Smooth muscle cell (in vitro differentiated cells): ENCODE data around the gene ZMYM5. TPM values are rescaled to one million over a fixed set of nuclear protein-coding genes. Genes with fewer than 3 reads are reported as not detected.
A peak's percentile ranks its signal among the peaks of the same experiment; 100 is the strongest.
"Not testable (repeated sequence)": the region's sequence is repeated elsewhere in the genome, so short reads cannot be mapped to it uniquely, and the experiment has no call there.

ENCODE experiments used
- DNase-seq: peaks from one replicate; lab custom pipeline; 2025; ENCODE audit not compliant: unreplicated experiment; lab: John Stamatoyannopoulos, UW
- H2AFZ ChIP-seq: fragments of 200-600 bp; sonication (generic); 2 replicates; pipeline ENCODE4 v1.6.0; 2016; ENCODE audit warnings: antibody characterized with exemption, low read depth, mild to moderate bottlenecking
- H3F3A ChIP-seq: fragments of 200-600 bp; sonication (generic); 2 replicates; pipeline ENCODE4 v1.6.0; 2017; ENCODE audit warnings: antibody characterized with exemption, low read depth
- H3K27ac ChIP-seq: fragments of 200-600 bp; sonication (generic); 2 replicates; pipeline ENCODE4 v1.5.1; 2016; ENCODE audit warnings: low read depth, mild to moderate bottlenecking
- H3K27me3 ChIP-seq: fragments of 200-600 bp; sonication (generic); 2 replicates; pipeline ENCODE4 v1.6.1; 2016; ENCODE audit warnings: low read depth, mild to moderate bottlenecking
- H3K36me3 ChIP-seq: fragments of 200-600 bp; sonication (generic); 2 replicates; pipeline ENCODE4 v1.5.1; 2016; ENCODE audit warnings: low read depth
- H3K4me1 ChIP-seq: fragments of 200-600 bp; sonication (generic); 2 replicates; pipeline ENCODE4 v1.5.1; 2016; ENCODE audit warnings: low read depth
- H3K4me2 ChIP-seq: fragments of 200-600 bp; sonication (generic); 2 replicates; pipeline ENCODE4 v1.6.0; 2016; ENCODE audit warnings: mild to moderate bottlenecking
- H3K4me3 ChIP-seq: fragments of 200-600 bp; sonication (generic); 2 replicates; pipeline ENCODE4 v1.5.1; 2016; ENCODE audit warnings: mild to moderate bottlenecking
- H3K79me2 ChIP-seq: fragments of 200-600 bp; sonication (generic); 2 replicates; pipeline ENCODE4 v1.6.0; 2016; ENCODE audit warnings: low read depth, mild to moderate bottlenecking
- H3K9ac ChIP-seq: fragments of 200-600 bp; sonication (generic); 2 replicates; pipeline ENCODE4 v1.6.0; 2016; ENCODE audit warnings: low read depth
- H3K9me3 ChIP-seq: fragments of 200-600 bp; sonication (generic); replicated peaks from 2 replicates; pipeline ENCODE4 v1.5.1; 2016; ENCODE audit warnings: low read depth
- H4K20me1 ChIP-seq: fragments of 200-600 bp; sonication (generic); 2 replicates; pipeline ENCODE4 v1.6.0; 2016; ENCODE audit warnings: low read depth
- CTCF ChIP-seq: fragments of 200-600 bp; sonication (generic); IDR thresholded peaks from 2 replicates; pipeline ENCODE4 v1.5.1; 2017; ENCODE audit warnings: borderline replicate concordance, mild to moderate bottlenecking, antibody characterized with exemption; ENCODE audit not compliant: insufficient read depth, poor library complexity, severe bottlenecking
- WGBS: methylation state at CpG from one replicate; pipeline ENCODE4 v1.1.7; 2016; ENCODE audit warnings: low lambda C conversion rate; 5-methylcytosine and 5-hydroxymethylcytosine counted together
- polyA plus RNA-seq: library from polyadenylated mRNA; unstranded; fragments of >200 nt; fragmentation: Nextera tagmentation; extraction: Ambion mirVana; gene quantifications from 2 replicates; pipeline ENCODE4 v1.2.1, GENCODE V29; 2016
- total RNA-seq: library from RNA; depleted of rRNA; stranded (reverse); fragments of >200 nt; gene quantifications from 2 replicates; pipeline ENCODE4 v1.2.3, GENCODE V29; 2014

ZMYM5 gene
- total and polyA plus RNA-seq, 2 experiments from 2014 or later, result 14.1 to 20.9 TPM

DNA sequence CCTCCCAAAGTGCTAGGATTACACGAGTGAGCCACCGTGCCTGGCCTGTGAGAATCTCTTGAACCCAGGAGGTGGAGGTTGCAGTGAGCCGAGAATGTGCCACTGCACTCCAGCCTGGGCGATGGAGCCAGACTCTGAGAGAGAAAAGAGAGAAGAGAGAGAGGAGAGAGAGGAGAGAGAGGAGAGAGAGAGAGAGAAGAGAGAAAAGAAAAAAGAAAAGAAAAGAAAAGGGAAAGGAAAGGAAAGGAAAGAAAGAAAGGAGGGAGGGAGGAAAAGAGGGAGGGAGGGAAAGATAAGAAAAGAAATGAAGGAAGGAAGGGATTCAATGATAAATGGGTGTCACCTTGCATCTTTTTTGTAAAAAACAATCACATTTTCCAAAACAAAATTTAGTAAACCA, 57.7 kb downstream of the ZMYM5 start:
- Histone ChIP-seq H3K27me3 (no peaks in the 10 kb centered on the region), H3K27ac (no peak overlapping the region), H3K79me2 (no peaks in the 10 kb centered on the region), H2AFZ (no peak overlapping the region), H3K36me3 (no peaks in the 10 kb centered on the region), H3K9me3 (no peaks in the 10 kb centered on the region), H3K4me1 (no peaks in the 10 kb centered on the region), H3F3A (no peaks in the 10 kb centered on the region), H3K4me2 (no peak overlapping the region), H4K20me1 (no peaks in the 10 kb centered on the region), H3K9ac (no peak overlapping the region), H3K4me3 (no peak overlapping the region)
- WGBS, result 90% methylated on average over 4 of the region's 4 CpGs
- no peak for TF ChIP-seq CTCF
- DNase-seq, result no peak

DNA sequence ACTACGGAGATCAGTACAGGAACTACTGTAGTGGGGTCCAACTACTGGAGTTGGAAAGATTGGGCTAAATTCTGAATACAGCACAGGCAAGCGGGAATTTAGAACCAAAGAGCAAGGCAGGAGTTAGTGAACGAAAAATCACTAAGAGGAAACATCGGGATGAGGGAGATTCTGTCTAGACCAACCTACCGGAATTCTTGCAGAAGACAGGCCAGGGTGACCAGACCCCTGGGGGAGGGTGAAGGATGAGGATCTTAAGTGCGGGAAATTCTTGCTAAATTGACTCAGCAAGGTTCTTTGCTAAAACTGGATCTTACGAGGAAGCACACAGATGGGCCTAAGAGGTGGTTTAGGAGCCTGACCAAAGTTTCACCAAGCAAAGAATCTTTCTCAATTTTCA, 67.5 kb downstream of the ZMYM5 start:
- H3K4me2 ChIP-seq, result no peak overlapping the region
- no peak overlapping the region for H3K4me3 ChIP-seq
- no peaks in the 10 kb centered on the region for H4K20me1 ChIP-seq
- H3F3A ChIP-seq, result no peaks in the 10 kb centered on the region
- no peaks in the 10 kb centered on the region for H3K79me2 ChIP-seq
- H3K27me3 ChIP-seq, result no peaks in the 10 kb centered on the region
- H2AFZ ChIP-seq, result no peak overlapping the region
- TF ChIP-seq CTCF, result no peak
- H3K36me3 ChIP-seq, result no peaks in the 10 kb centered on the region
- 92% methylated on average over 7 of the region's 7 CpGs for WGBS
- H3K9ac ChIP-seq, result no peak overlapping the region
- DNase-seq, result no peak
- H3K4me1 ChIP-seq, result no peaks in the 10 kb centered on the region
- H3K9me3 ChIP-seq, result no peaks in the 10 kb centered on the region
- no peak overlapping the region for H3K27ac ChIP-seq

DNA sequence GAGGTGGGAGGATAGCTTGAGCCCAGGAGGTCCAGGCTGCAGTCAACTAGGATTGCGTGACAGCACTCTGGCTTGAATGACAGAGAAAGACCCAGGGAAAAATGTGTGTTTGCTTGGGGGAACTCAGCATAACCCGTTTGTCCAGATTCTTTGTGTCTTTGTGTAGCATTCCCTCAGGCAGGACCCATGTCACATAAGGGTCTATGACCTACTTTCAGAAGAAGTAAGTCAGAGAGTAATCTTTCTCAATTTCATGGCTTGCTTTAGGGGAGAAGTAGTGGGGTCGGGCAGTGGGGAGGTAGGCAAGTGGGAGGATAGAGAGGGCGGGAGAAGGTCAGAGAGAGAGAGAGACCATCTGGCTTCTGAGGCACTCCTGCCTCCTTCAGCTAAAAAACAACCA, 68.8 kb downstream of the ZMYM5 start:
- no peak for DNase-seq
- H3K36me3 ChIP-seq, result no peaks in the 10 kb centered on the region
- H3K9ac ChIP-seq, result no peak overlapping the region
- peak overlapping the region; percentile 21 for H3K4me2 ChIP-seq
- H3K4me1 ChIP-seq, result no peaks in the 10 kb centered on the region
- H3K9me3 ChIP-seq, result no peaks in the 10 kb centered on the region
- peak overlapping the region; percentile 87 for H3K27ac ChIP-seq
- no peak for TF ChIP-seq CTCF
- H3K79me2 ChIP-seq, result no peaks in the 10 kb centered on the region
- 43% methylated on average over 4 of the region's 4 CpGs for WGBS
- no peaks in the 10 kb centered on the region for H4K20me1 ChIP-seq
- H2AFZ ChIP-seq, result no peak overlapping the region
- no peaks in the 10 kb centered on the region for H3F3A ChIP-seq
- no peak overlapping the region for H3K4me3 ChIP-seq
- H3K27me3 ChIP-seq, result no peaks in the 10 kb centered on the region

GRCh38 chr13:19791953-19792537, 71.4 kb downstream of the ZMYM5 start:
- Histone ChIP-seq H3K36me3 (no peaks in the 10 kb centered on the region), H3K4me1 (no peaks in the 10 kb centered on the region), H3K9me3 (no peaks in the 10 kb centered on the region), H3F3A (no peaks in the 10 kb centered on the region), H2AFZ (no peak overlapping the region), H3K9ac (no peak overlapping the region), H3K4me3 (no peak overlapping the region), H3K27me3 (no peaks in the 10 kb centered on the region), H4K20me1 (no peaks in the 10 kb centered on the region), H3K27ac (no peak overlapping the region), H3K4me2 (no peak overlapping the region), H3K79me2 (no peaks in the 10 kb centered on the region)
- 71% methylated on average over 7 of the region's 7 CpGs for WGBS
- TF ChIP-seq CTCF, result no peak
- no peak for DNase-seq

GRCh38 chr13:19782727-19783682, 80.4 kb downstream of the ZMYM5 start, which contains the start of gene PSPC1:
PSPC1 (minus strand) TSS chr13:19782945; CDS start chr13:19782757, 188 bp downstream.
- WGBS, result 25% methylated on average over 50 of the region's 50 CpGs
- peaks cover 13% of the 10 kb centered on the region for H4K20me1 ChIP-seq

More at GRCh38 chr13:19782727-19783682, 80.4 kb downstream of the ZMYM5 start, which contains the start of gene PSPC1:
- peak within 1 kb of the TSS; percentile 82 for H3K27ac ChIP-seq
- H3F3A ChIP-seq, H3K36me3 ChIP-seq, H3K9me3 ChIP-seq, H3K4me1 ChIP-seq, H3K27me3 ChIP-seq: not testable (repeated sequence)
- peak; percentile 77 for DNase-seq
- H3K79me2 ChIP-seq, result peaks cover 20% of the 10 kb centered on the region
- peak within 1 kb of the TSS; percentile 95 for H3K4me3 ChIP-seq
- H2AFZ ChIP-seq, result peak within 1 kb of the TSS; percentile 89
- peak within 1 kb of the TSS; percentile 92 for H3K9ac ChIP-seq
- peak within 1 kb of the TSS; percentile 94 for H3K4me2 ChIP-seq
